Measurements from ENCODE around the gene GNG7. TPM values are rescaled to one million over a fixed set of nuclear protein-coding genes. Genes with fewer than 3 reads are reported as not detected.
"Not testable (repeated sequence)": the region's sequence is repeated elsewhere in the genome, so short reads cannot be mapped to it uniquely, and the experiment has no call there.

GNG7 gene
- total RNA-seq, 6 experiments from 2014 or later, result 1.3 to 3.7 (median 2.3) TPM

- Histone ChIP-seq H3K27ac (no peak overlapping the region), H3K4me3 (no peak overlapping the region), H3K4me1 (no peaks in the 10 kb centered on the region), H3K36me3 (no peaks in the 10 kb centered on the region), H3K9me3 (no peaks in the 10 kb centered on the region), H3K27me3 (no peaks in the 10 kb centered on the region)
- DNase-seq (no peak), ATAC-seq (no peak)
- TF ChIP-seq CTCF (IDR thresholded peaks at IDR 0.05) (no peak), POLR2A (IDR thresholded peaks at IDR 0.05) (no peak)
- 75% methylated on average over 9 of the region's 12 CpGs for WGBS (ENCODE audit: insufficient coverage, low coverage, low lambda C conversion rate, missing lambda C conversion rate)
- intact Hi-C loops (cut with DNase I), result no loop called here
Measured at GRCh38 chr19:2676823-2677222, 25.7 kb downstream of the GNG7 start.

GRCh38 chr19:2675892-2676291 lies 26.6 kb downstream of the GNG7 start:
- ATAC-seq (no peak), DNase-seq (no peak)
- Histone ChIP-seq H3K4me1 (no peaks in the 10 kb centered on the region), H3K4me3 (no peak overlapping the region), H3K9me3 (no peaks in the 10 kb centered on the region), H3K27ac (no peak overlapping the region), H3K27me3 (no peaks in the 10 kb centered on the region), H3K36me3 (no peaks in the 10 kb centered on the region)
- WGBS (ENCODE audit: insufficient coverage, low coverage, low lambda C conversion rate, missing lambda C conversion rate), result 46% methylated on average over 4 of the region's 11 CpGs
- intact Hi-C loops (cut with DNase I), result no loop called here
- no peak for TF ChIP-seq CTCF (IDR thresholded peaks at IDR 0.05)
- TF ChIP-seq POLR2A (IDR thresholded peaks at IDR 0.05), result no peak

GRCh38 chr19:2670217-2670616 lies 32.3 kb downstream of the GNG7 start:
- intact Hi-C loops (cut with DNase I), result no loop called here
- Histone ChIP-seq H3K27me3 (no peaks in the 10 kb centered on the region), H3K4me3 (no peak overlapping the region), H3K36me3 (no peaks in the 10 kb centered on the region), H3K27ac (no peak overlapping the region), H3K9me3 (no peaks in the 10 kb centered on the region), H3K4me1 (no peaks in the 10 kb centered on the region)
- ATAC-seq (peak in 1 of 4 donors; percentile 47), DNase-seq (no peak)
- TF ChIP-seq POLR2A (IDR thresholded peaks at IDR 0.05) (no peak), CTCF (IDR thresholded peaks at IDR 0.05) (no peak)
- 80% methylated on average over 2 of the region's 16 CpGs for WGBS (ENCODE audit: insufficient coverage, low coverage, low lambda C conversion rate, missing lambda C conversion rate)

- Histone ChIP-seq H3K9me3 (no peaks in the 10 kb centered on the region), H3K27ac (no peak overlapping the region), H3K4me1 (no peaks in the 10 kb centered on the region), H3K4me3 (no peak overlapping the region), H3K27me3 (no peaks in the 10 kb centered on the region), H3K36me3 (no peaks in the 10 kb centered on the region)
- intact Hi-C loops (cut with DNase I), result no loop called here
- no peak for DNase-seq
- 84% methylated on average over 10 of the region's 15 CpGs for WGBS (ENCODE audit: insufficient coverage, low coverage, low lambda C conversion rate, missing lambda C conversion rate)
- no peak for ATAC-seq
- TF ChIP-seq CTCF (IDR thresholded peaks at IDR 0.05), result no peak
- TF ChIP-seq POLR2A (IDR thresholded peaks at IDR 0.05), result no peak
Measured at GRCh38 chr19:2668175-2668763, 34.2 kb downstream of the GNG7 start.

- H3K4me3 ChIP-seq; DNase-seq; ATAC-seq; H3K27me3 ChIP-seq; H3K36me3 ChIP-seq; H3K9me3 ChIP-seq; intact Hi-C loops (cut with DNase I); H3K4me1 ChIP-seq; H3K27ac ChIP-seq: not testable (repeated sequence)
- WGBS (ENCODE audit: insufficient coverage, low coverage, low lambda C conversion rate, missing lambda C conversion rate), result 89% methylated on average over 8 of the region's 10 CpGs
Measured at GRCh38 chr19:2667349-2667748, 35.1 kb downstream of the GNG7 start.

Measured in right lobe of liver (tissue), 6 donors.